Esophagus squamous epithelium (tissue), 4 donors: ENCODE results near the gene RRP1.

Experiments used
- CTCF ChIP-seq, 6 experiments: fragments of 450-650 bp in 4 of 6; fragments of 200-600 bp in 2 of 6; sonication (generic) in 2 of 6; IDR thresholded peaks; one replicate each; pipeline ENCODE4 v1.5.1; 2016 to 2019; ENCODE audit warnings: antibody characterized with exemption in 6 of 6, mild to moderate bottlenecking in 4 of 6, moderate library complexity in 4 of 6
- POLR2A ChIP-seq, 4 donors: fragments of 450-650 bp; IDR thresholded peaks; one replicate each; pipeline ENCODE4 v1.6.1; 2017; ENCODE audit warnings: antibody characterized with exemption in 4 of 4, mild to moderate bottlenecking in 4 of 4, moderate library complexity in 3 of 4

DNA sequence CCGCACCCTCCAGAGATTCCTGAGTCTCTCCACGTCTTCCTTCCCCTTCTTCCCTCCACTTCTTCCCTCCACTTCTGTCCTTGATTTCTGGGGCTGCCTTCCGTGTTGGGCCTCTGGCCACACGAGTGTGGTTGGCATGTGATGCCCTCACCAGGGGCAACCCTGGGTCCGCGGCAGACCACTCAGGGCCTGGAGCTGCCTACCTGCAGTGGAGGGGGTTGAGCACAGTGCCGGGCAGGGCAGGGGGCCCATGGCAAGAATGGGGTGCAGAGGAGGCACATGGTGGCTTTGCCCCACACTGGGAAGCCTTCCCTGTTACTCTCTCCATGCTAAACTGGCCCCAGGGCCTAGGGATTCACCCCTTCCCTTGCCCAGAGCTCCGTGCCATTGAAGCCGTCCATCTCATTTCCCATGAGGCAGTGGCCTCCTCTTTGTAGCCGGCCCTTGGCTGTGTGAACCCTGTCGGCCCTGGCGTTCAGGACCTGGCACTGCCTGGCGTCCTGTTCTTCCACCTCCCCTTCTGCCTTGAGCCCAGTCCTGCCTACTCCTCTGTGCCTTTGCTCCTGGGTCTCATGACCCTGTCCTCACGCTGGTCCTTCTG is 13.4 kb downstream of the RRP1 start:
- TF ChIP-seq POLR2A (IDR thresholded peaks at IDR 0.05) (no peak), CTCF (IDR thresholded peaks at IDR 0.05) (no peak)
